LNCAP (cell line): Measurements from ENCODE around the gene ASXL3.

Experiments
- TF ChIP-seq, protein P1 (sequence below): fragments of 450-650 bp; IDR thresholded peaks from 2 replicates; pipeline ENCODE4 v1.5.1; 2017; ENCODE audit warnings: mild to moderate bottlenecking

The ASXL3 gene

DNA sequence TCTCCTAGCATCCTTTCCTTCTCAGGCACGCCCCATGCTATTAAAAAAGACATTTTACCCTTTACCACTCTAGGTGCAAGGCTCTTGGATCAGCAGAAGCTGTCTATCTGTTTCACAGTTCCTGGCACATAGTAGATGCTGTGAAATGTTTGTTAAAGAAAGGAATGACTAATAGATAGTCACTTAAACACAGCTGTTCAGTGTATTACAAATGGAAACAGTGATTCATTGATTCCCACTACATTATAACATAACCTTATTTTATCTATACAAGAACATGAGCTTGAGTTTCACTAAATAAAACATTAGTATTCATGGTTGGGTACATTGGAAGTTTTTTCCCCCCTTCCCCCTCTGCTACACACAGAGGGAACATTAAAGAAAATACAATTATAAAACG is 142.1 kb downstream of the ASXL3 start:
- TF ChIP-seq, protein P1, sequence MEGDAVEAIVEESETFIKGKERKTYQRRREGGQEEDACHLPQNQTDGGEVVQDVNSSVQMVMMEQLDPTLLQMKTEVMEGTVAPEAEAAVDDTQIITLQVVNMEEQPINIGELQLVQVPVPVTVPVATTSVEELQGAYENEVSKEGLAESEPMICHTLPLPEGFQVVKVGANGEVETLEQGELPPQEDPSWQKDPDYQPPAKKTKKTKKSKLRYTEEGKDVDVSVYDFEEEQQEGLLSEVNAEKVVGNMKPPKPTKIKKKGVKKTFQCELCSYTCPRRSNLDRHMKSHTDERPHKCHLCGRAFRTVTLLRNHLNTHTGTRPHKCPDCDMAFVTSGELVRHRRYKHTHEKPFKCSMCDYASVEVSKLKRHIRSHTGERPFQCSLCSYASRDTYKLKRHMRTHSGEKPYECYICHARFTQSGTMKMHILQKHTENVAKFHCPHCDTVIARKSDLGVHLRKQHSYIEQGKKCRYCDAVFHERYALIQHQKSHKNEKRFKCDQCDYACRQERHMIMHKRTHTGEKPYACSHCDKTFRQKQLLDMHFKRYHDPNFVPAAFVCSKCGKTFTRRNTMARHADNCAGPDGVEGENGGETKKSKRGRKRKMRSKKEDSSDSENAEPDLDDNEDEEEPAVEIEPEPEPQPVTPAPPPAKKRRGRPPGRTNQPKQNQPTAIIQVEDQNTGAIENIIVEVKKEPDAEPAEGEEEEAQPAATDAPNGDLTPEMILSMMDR = no peak

DNA sequence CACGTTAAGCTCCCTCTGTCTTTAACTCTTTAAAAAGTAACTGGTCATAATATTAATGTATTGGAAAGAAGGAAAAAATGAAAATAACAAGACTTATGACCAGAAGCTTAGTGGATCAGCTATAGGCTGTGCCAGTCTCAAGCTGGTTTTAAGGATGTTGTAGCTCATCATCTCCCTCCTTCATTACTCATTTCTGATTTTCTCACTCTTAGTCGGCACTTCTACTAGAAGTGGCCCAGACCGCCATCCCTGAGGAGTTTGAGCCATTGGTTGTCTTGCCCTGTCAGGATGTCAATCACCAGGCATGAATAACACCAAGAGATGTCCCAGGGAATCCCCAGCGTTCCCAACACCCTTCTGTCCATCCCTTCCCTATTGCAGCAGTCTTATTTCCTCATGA is 151.5 kb downstream of the ASXL3 start:
- TF ChIP-seq, protein P1 = no peak

DNA sequence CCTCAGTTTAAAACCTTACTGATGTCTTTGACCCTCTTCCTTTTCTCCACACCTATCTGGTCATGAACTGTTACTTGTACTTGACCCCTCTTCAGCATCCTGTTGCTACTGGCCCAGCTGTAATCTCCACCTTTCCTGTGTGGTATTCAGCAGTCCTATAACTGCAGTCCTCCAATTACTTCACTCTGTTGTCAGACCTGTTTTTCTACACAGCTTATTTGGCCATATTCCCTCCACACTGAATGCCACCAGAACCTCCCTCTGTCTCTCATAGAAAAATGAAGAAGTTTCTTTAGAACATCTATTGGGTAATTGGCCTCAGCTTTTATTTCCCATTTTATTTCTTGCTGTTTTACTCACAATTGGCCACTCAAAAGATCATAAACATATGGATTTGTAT is 155.4 kb downstream of the ASXL3 start:
- TF ChIP-seq, protein P1 = no peak

DNA sequence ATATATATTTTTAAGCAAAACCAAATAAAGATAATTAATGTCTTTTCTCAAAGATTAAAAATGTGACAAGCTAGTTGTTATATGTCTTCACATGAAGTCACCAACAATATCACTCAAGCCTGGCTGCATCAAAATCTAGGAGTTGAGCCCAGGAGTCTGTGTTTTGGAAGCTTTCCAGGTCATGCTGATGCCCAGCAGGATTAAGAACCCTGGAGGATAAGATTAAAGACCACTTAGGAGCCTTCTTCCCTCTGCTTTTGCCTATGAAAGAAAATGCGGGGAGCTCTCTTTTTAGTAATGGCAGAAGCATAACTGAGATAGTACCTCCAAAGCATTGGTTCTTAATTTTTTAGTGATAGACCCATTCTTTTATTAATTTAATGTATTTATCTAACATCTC is 157.4 kb downstream of the ASXL3 start:
- TF ChIP-seq, protein P1 = no peak

DNA sequence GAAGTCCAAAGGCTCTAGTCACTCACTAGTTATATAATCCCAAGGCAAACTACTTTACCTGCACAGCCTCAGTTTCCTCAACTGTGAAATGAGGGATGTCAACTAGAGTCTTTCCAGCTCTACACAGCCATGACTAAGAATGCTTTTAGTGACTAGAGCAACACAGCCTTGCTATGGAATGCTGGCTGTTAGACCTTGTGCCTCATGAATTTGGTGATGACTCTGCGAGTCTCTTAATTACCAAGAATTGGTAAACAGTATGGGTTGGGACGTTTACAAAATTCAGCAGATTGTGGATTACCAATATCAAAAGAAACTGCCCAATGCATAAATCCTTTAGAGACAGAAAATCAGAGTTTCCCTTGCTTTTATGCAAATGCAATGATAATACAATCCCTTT is 163.7 kb downstream of the ASXL3 start:
- TF ChIP-seq, protein P1 = no peak

DNA sequence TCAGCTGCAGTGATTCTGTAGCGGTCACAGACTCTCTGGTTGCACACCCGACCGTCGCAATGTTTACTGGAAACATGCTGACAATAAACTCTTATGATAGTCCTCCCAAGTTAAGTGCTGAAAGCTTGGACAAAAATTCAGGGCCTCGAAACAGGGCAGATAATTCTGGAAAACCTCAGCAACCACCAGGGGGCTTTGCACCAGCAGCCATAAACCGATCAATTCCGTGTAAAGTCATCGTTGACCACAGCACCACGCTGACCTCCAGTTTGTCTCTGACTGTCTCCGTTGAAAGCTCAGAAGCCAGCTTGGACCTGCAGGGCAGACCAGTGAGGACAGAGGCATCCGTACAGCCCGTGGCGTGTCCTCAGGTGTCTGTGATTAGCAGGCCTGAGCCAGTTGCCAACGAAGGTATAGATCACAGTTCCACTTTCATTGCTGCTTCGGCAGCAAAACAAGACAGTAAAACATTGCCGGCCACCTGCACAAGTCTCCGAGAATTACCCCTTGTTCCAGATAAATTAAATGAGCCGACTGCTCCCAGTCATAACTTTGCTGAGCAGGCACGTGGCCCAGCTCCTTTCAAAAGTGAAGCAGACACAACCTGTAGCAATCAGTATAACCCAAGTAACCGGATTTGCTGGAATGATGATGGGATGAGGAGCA is 166.1 kb downstream of the ASXL3 start:
- TF ChIP-seq, protein P1 = peak; percentile 30; the same call in 1 of the 2 replicates

DNA sequence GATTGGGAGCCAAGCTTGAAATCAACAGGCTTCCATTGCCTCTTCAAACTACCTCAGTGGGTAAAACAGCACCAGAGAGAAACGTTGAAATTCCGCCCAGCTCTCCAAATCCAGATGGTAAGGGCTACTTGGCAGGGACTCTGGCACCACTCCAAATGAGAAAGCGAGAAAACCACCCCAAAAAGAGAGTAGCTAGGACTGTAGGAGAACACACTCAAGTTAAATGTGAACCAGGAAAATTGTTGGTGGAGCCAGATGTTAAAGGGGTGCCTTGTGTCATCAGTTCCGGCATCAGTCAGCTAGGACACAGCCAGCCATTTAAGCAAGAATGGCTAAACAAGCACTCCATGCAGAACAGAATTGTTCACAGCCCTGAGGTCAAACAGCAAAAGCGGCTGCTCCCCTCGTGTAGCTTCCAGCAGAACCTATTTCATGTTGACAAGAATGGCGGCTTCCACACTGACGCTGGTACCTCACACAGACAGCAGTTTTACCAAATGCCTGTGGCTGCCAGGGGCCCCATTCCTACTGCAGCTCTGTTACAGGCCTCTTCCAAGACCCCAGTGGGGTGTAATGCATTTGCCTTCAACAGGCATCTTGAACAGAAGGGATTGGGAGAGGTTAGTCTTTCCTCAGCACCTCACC is 167.3 kb downstream of the ASXL3 start:
- TF ChIP-seq, protein P1 = no peak
